ENCODE data around the gene RNF167. TPM values are rescaled to one million over a fixed set of nuclear protein-coding genes. Genes with fewer than 3 reads are reported as not detected.
A peak's percentile ranks its signal among the peaks of the same experiment; 100 is the strongest.

The RNF167 gene
- total RNA-seq, 1 donor from 2014 or later = 73.1 TPM

GRCh38 chr17:4971826-4972225, 31.8 kb downstream of the RNF167 start:
- DNase-seq (ENCODE audit: low spot score in 2 of 2, unreplicated experiment in 2 of 2) = no peak
- peaks cover 19% of the 10 kb centered on the region for H3K36me3 Mint-ChIP-seq
- no peaks in the 10 kb centered on the region for H3K27me3 Mint-ChIP-seq (ENCODE audit: low read depth)
- H3K9me3 Mint-ChIP-seq = no peaks in the 10 kb centered on the region
- no peak overlapping the region for H3K4me3 Mint-ChIP-seq
- TF ChIP-seq CTCF (IDR thresholded peaks at IDR 0.05; ENCODE audit: unreplicated experiment) = no peak
- no peak overlapping the region for H3K27ac Mint-ChIP-seq
- peaks cover 37% of the 10 kb centered on the region for H3K4me1 Mint-ChIP-seq

GRCh38 chr17:4972322-4972721, 32.3 kb downstream of the RNF167 start:
- no peak for DNase-seq (ENCODE audit: low spot score in 2 of 2, unreplicated experiment in 2 of 2)
- no peak overlapping the region for H3K4me3 Mint-ChIP-seq
- peaks cover 19% of the 10 kb centered on the region for H3K36me3 Mint-ChIP-seq
- H3K9me3 Mint-ChIP-seq = no peaks in the 10 kb centered on the region
- no peaks in the 10 kb centered on the region for H3K27me3 Mint-ChIP-seq (ENCODE audit: low read depth)
- no peak for TF ChIP-seq CTCF (IDR thresholded peaks at IDR 0.05; ENCODE audit: unreplicated experiment)
- peaks cover 37% of the 10 kb centered on the region for H3K4me1 Mint-ChIP-seq
- peak overlapping the region; percentile 36 for H3K27ac Mint-ChIP-seq

- Mint-ChIP-seq H3K36me3 (peaks cover 19% of the 10 kb centered on the region), H3K4me3 (no peak overlapping the region), H3K9me3 (no peaks in the 10 kb centered on the region), H3K4me1 (peaks cover 37% of the 10 kb centered on the region), H3K27me3 (ENCODE audit: low read depth) (no peaks in the 10 kb centered on the region), H3K27ac (peak overlapping the region; percentile 36)
- TF ChIP-seq CTCF (IDR thresholded peaks at IDR 0.05; ENCODE audit: unreplicated experiment) = no peak
- no peak for DNase-seq (ENCODE audit: low spot score in 2 of 2, unreplicated experiment in 2 of 2)
Observed at GRCh38 chr17:4972752-4973151, 32.7 kb downstream of the RNF167 start.

GRCh38 chr17:4973256-4974114, 33.4 kb downstream of the RNF167 start:
- Mint-ChIP-seq H3K4me3 (no peak overlapping the region), H3K27me3 (ENCODE audit: low read depth) (no peaks in the 10 kb centered on the region)
- DNase-seq (ENCODE audit: low spot score in 2 of 2, unreplicated experiment in 2 of 2) = no peak

GRCh38 chr17:4974115-4974670, 34.1 kb downstream of the RNF167 start:
- peaks cover 30% of the 10 kb centered on the region for H3K4me1 Mint-ChIP-seq
- no peak overlapping the region for H3K4me3 Mint-ChIP-seq
- no peaks in the 10 kb centered on the region for H3K27me3 Mint-ChIP-seq (ENCODE audit: low read depth)

More at GRCh38 chr17:4973256-4974114, 33.4 kb downstream of the RNF167 start:
- H3K4me1 Mint-ChIP-seq = peaks cover 37% of the 10 kb centered on the region
- no peaks in the 10 kb centered on the region for H3K9me3 Mint-ChIP-seq
- H3K36me3 Mint-ChIP-seq = peaks cover 19% of the 10 kb centered on the region
- TF ChIP-seq CTCF (IDR thresholded peaks at IDR 0.05; ENCODE audit: unreplicated experiment) = no peak
- H3K27ac Mint-ChIP-seq = peak overlapping the region; percentile 5

More at GRCh38 chr17:4974115-4974670, 34.1 kb downstream of the RNF167 start:
- Mint-ChIP-seq H3K9me3 (no peaks in the 10 kb centered on the region), H3K36me3 (peaks cover 19% of the 10 kb centered on the region), H3K27ac (no peak overlapping the region)
- no peak for TF ChIP-seq CTCF (IDR thresholded peaks at IDR 0.05; ENCODE audit: unreplicated experiment)
- DNase-seq (ENCODE audit: low spot score in 2 of 2, unreplicated experiment in 2 of 2) = no peak

All from mesothelial cell of epicardium (in vitro differentiated cells).